DND-41 (cell line): Measurements from ENCODE around the gene LANCL3.

Experiments used
- EZH2 ChIP-seq: IDR thresholded peaks from 3 replicates; pipeline ENCODE4 v1.6.1; 2012; ENCODE audit warnings: borderline replicate concordance, low read depth, mild to moderate bottlenecking, moderate library complexity, low read length, inconsistent platforms; ENCODE audit not compliant: severe bottlenecking
- TF ChIP-seq, protein P1 (sequence below): IDR thresholded peaks from 2 replicates; pipeline ENCODE4 v1.5.1; 2012; ENCODE audit warnings: borderline replicate concordance, low read length, moderate library complexity, mild to moderate bottlenecking; ENCODE audit not compliant: poor library complexity, severe bottlenecking; ENCODE audit errors: extremely low read depth

DNA sequence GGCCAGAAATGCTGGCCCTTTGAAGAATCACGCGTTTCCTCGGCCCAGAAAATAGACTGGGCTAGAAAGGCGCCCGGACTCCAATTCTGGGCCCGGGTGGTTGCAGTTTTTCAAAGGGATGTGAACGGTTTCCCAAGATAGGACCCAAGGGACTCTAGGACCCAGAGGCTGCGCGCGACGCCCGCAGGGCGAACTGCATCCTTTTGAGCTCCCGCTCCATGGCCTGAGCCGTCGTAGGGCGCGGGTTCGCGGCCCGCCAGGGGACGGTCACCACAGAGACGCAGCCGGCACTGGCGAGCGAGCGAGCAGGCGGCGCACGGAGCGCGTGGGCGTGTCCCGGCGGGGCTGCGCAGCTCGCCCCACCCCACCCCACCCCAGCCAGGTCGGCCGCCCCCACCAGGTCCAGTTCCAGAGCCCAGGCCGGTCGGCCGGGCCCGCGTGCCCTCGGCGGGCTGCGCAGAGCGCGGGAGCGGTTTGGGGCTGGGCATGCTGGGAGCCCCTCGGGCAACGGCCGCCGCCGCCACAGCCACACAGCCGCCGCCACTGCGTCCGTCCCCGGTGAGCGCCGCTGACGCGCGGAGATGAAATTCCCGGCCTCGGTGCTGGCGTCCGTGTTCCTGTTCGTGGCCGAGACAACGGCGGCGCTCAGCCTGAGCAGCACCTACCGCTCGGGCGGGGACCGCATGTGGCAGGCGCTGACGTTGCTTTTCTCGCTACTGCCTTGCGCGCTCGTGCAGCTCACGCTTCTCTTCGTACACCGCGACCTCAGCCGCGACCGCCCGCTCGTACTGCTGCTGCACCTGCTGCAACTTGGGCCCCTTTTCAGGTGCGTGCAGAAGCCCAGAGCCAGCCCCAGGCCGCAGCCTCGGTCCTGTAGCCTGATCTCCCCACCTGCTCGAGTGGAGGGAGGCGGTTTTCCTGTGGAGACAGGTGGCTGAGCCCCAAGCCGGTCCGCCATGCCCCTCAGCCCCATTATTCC, 114.2 kb downstream of the LANCL3 start, which contains the start of gene XK:
- TF ChIP-seq, protein P1, sequence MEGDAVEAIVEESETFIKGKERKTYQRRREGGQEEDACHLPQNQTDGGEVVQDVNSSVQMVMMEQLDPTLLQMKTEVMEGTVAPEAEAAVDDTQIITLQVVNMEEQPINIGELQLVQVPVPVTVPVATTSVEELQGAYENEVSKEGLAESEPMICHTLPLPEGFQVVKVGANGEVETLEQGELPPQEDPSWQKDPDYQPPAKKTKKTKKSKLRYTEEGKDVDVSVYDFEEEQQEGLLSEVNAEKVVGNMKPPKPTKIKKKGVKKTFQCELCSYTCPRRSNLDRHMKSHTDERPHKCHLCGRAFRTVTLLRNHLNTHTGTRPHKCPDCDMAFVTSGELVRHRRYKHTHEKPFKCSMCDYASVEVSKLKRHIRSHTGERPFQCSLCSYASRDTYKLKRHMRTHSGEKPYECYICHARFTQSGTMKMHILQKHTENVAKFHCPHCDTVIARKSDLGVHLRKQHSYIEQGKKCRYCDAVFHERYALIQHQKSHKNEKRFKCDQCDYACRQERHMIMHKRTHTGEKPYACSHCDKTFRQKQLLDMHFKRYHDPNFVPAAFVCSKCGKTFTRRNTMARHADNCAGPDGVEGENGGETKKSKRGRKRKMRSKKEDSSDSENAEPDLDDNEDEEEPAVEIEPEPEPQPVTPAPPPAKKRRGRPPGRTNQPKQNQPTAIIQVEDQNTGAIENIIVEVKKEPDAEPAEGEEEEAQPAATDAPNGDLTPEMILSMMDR, result no peak
- no peak for TF ChIP-seq EZH2
